Measurements from ENCODE around the gene MMD2.

MMD2 gene

GRCh38 chr7:4871930-4872675 lies 86.9 kb downstream of the MMD2 start:
- no peak overlapping the region for H3K4me3 ChIP-seq (ENCODE audit: control insufficient read depth, low read depth, low read length)
- no peak for TF ChIP-seq CTCF (conservative IDR thresholded peaks at IDR 0.05; ENCODE audit: control insufficient read depth, insufficient read depth, low read depth, low read length)
- DNase-seq (ENCODE audit: low read depth): no peak

- no peak for DNase-seq (ENCODE audit: low read depth)
- H3K4me3 ChIP-seq (ENCODE audit: control insufficient read depth, low read depth, low read length): no peak overlapping the region
- no peak for TF ChIP-seq CTCF (conservative IDR thresholded peaks at IDR 0.05; ENCODE audit: control insufficient read depth, insufficient read depth, low read depth, low read length)
Observed at GRCh38 chr7:4871056-4871680, 87.8 kb downstream of the MMD2 start.

- DNase-seq (ENCODE audit: low read depth): no peak
- TF ChIP-seq CTCF (conservative IDR thresholded peaks at IDR 0.05; ENCODE audit: control insufficient read depth, insufficient read depth, low read depth, low read length): no peak
- no peak overlapping the region for H3K4me3 ChIP-seq (ENCODE audit: control insufficient read depth, low read depth, low read length)
Observed at GRCh38 chr7:4868493-4868892, 90.5 kb downstream of the MMD2 start.

GRCh38 chr7:4866528-4867496 lies 92.2 kb downstream of the MMD2 start:
- H3K4me3 ChIP-seq (ENCODE audit: control insufficient read depth, low read depth, low read length): no peak overlapping the region
- TF ChIP-seq CTCF (conservative IDR thresholded peaks at IDR 0.05; ENCODE audit: control insufficient read depth, insufficient read depth, low read depth, low read length): no peak
- DNase-seq (ENCODE audit: low read depth): no peak

GRCh38 chr7:4862156-4862555 lies 96.8 kb downstream of the MMD2 start:
- peak overlapping the region; percentile 27 for H3K4me3 ChIP-seq (ENCODE audit: control insufficient read depth, low read depth, low read length)
- TF ChIP-seq CTCF (conservative IDR thresholded peaks at IDR 0.05; ENCODE audit: control insufficient read depth, insufficient read depth, low read depth, low read length): no peak
- no peak for DNase-seq (ENCODE audit: low read depth)

- no peak for DNase-seq (ENCODE audit: low read depth)
- no peak for TF ChIP-seq CTCF (conservative IDR thresholded peaks at IDR 0.05; ENCODE audit: control insufficient read depth, insufficient read depth, low read depth, low read length)
- peak within 1 kb of the TSS; percentile 27 for H3K4me3 ChIP-seq (ENCODE audit: control insufficient read depth, low read depth, low read length)
Observed at GRCh38 chr7:4861673-4862072, 97.3 kb downstream of the MMD2 start, which contains the start of gene PAPOLB. TSS of gene PAPOLB (minus strand) at chr7:4862030. CDS start at chr7:4861810, 220 bp downstream.

Measured in fibroblast of mammary gland (primary cell).